C4-2B (cell line): ENCODE measurements around the gene HTR3E.

Experiments used
- ZFX ChIP-seq: fragments of 450-650 bp; IDR thresholded peaks from 2 replicates; pipeline ENCODE4 v1.6.1; 2017
- TF ChIP-seq, protein P1 (sequence below): fragments of 450-650 bp; conservative IDR thresholded peaks from 2 replicates; pipeline ENCODE4 v1.5.1; 2017; ENCODE audit warnings: mild to moderate bottlenecking

DNA sequence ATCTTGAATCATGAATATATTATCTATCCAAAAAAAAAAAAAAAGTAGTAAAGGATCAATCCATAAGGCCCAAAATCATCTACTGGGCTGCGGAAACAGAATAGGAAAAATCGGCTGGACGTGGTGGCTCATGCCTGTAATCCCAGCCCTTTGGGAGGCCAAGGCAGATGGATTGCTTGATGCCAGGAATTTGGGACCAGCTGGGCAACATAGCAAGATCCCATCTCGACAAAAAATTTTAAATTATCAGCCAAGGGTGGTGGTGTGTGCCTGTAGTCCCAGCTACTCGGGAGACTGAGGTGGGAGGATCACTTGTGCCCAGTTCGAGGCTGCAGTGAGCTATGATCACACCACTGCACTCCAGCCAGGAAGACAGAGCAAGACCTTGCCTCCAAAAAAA lies 52.3 kb downstream of the HTR3E start:
- TF ChIP-seq, protein P1, sequence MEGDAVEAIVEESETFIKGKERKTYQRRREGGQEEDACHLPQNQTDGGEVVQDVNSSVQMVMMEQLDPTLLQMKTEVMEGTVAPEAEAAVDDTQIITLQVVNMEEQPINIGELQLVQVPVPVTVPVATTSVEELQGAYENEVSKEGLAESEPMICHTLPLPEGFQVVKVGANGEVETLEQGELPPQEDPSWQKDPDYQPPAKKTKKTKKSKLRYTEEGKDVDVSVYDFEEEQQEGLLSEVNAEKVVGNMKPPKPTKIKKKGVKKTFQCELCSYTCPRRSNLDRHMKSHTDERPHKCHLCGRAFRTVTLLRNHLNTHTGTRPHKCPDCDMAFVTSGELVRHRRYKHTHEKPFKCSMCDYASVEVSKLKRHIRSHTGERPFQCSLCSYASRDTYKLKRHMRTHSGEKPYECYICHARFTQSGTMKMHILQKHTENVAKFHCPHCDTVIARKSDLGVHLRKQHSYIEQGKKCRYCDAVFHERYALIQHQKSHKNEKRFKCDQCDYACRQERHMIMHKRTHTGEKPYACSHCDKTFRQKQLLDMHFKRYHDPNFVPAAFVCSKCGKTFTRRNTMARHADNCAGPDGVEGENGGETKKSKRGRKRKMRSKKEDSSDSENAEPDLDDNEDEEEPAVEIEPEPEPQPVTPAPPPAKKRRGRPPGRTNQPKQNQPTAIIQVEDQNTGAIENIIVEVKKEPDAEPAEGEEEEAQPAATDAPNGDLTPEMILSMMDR: no peak
- TF ChIP-seq ZFX: no peak
